Upper lobe of left lung (tissue), 6 donors: Measurements from ENCODE around the gene RASGRP3. TPM values are rescaled to one million over a fixed set of nuclear protein-coding genes. Genes with fewer than 3 reads are reported as not detected.
A peak's percentile ranks its signal among the peaks of the same experiment; 100 is the strongest.

Experiments used
- ATAC-seq, 2 donors: fragments of 200-7000 bp; cut with Tn5 transposase; one replicate each; pipeline ENCODE4 v1.9.1; 2022; ENCODE audit warnings: mild to moderate bottlenecking in 2 of 2, moderate library complexity in 2 of 2; ENCODE audit not compliant: low FRiP score in 2 of 2
- DNase-seq, 2 donors: peaks; one replicate each; pipeline ENCODE4 v3.0.0-alpha.2; 2019 to 2020
- H3K27ac ChIP-seq, 4 donors: fragments of 200-600 bp; sonication (generic); one replicate each; pipeline ENCODE4 v1.5.1; 2016 to 2019
- H3K27me3 ChIP-seq, 4 donors: fragments of 200-600 bp; sonication (generic); one replicate each; pipeline ENCODE4 v1.5.1; 2017 to 2019
- H3K36me3 ChIP-seq, 4 donors: fragments of 200-600 bp; sonication (generic); one replicate each; pipeline ENCODE4 v1.5.1; 2016 to 2019
- H3K4me1 ChIP-seq, 4 donors: fragments of 200-600 bp; sonication (generic); one replicate each; pipeline ENCODE4 v1.5.1; 2018 to 2019
- H3K4me3 ChIP-seq, 4 donors: fragments of 200-600 bp; sonication (generic); one replicate each; pipeline ENCODE4 v1.5.1; 2017 to 2019; ENCODE audit warnings: mild to moderate bottlenecking in 2 of 4, moderate library complexity in 1 of 4
- H3K9me3 ChIP-seq, 4 donors: fragments of 200-600 bp; sonication (generic); one replicate each; pipeline ENCODE4 v1.5.1; 2018 to 2019
- EP300 ChIP-seq, 4 donors: sonication (generic); formaldehyde crosslinking; IDR thresholded peaks; one replicate each; pipeline ENCODE4 v1.5.1; 2017; ENCODE audit warnings: antibody characterized with exemption in 4 of 4, control low read depth in 2 of 4
- POLR2A ChIP-seq, 4 donors: fragments of 450-650 bp; IDR thresholded peaks; one replicate each; pipeline ENCODE4 v1.5.1; 2016 to 2017; ENCODE audit warnings: antibody characterized with exemption in 4 of 4, mild to moderate bottlenecking in 2 of 4
- POLR2AphosphoS5 ChIP-seq, 2 donors: sonication (generic); formaldehyde crosslinking; IDR thresholded peaks; one replicate each; pipeline ENCODE4 v1.5.1; 2017; ENCODE audit warnings: antibody characterized with exemption in 2 of 2
- WGBS, 2 donors: methylation state at CpG; one replicate each; pipeline ENCODE4 v1.1.5; 2017 to 2018; 5-methylcytosine and 5-hydroxymethylcytosine counted together
- total RNA-seq, 6 donors: library from RNA; depleted of rRNA in 4 of 6; stranded (reverse); fragments of >200 nt in 4 of 6; gene quantifications; one replicate each; pipeline versions ENCODE4 v1.1.0 to v1.2.1, GENCODE V29; 2016 to 2021
- TF ChIP-seq, protein P1 (sequence below), 6 experiments: fragments of 450-650 bp in 4 of 6; fragments of 200-600 bp in 2 of 6; sonication (generic) in 2 of 6; IDR thresholded peaks; one replicate each; pipeline ENCODE4 v1.5.1; 2016 to 2019; ENCODE audit warnings: antibody characterized with exemption in 6 of 6
- donor health status: DM: no; HTN: no; CAD: no; lungs with moderate emphysema.
- donor health status: DM: no; HTN: yes; CAD: no; lungs with severe emphysema.

RASGRP3 gene
- total RNA-seq, 6 donors from 2014 or later, result 7.0 to 34.6 (median 14.1) TPM

DNA sequence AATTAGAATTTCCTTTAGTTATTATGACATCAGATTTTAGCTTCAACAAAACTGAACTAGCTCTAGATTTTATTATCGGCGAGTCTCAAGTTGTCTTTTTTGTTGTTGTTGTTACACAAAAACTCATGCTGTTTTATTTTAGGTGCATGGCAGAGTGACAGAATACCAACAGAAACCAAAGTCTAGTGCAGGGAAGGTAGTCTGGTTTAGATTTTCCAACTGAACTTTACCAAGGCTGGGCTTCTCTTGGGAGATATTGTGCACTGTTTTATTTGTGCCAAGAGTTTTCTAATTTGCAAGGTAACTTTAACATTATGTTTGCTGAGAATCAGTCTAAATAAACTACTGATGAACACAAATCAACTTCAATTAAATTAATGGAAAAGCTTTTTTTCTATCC lies 43.6 kb upstream of the RASGRP3 start:
- H3K4me3 ChIP-seq, result no peak overlapping the region
- 90 to 94% methylated on average over 2 of the region's 2 CpGs for WGBS, 2 donors
- no peaks in the 10 kb centered on the region for H3K9me3 ChIP-seq
- DNase-seq (no peak), ATAC-seq (no peak)
- TF ChIP-seq, protein P1, sequence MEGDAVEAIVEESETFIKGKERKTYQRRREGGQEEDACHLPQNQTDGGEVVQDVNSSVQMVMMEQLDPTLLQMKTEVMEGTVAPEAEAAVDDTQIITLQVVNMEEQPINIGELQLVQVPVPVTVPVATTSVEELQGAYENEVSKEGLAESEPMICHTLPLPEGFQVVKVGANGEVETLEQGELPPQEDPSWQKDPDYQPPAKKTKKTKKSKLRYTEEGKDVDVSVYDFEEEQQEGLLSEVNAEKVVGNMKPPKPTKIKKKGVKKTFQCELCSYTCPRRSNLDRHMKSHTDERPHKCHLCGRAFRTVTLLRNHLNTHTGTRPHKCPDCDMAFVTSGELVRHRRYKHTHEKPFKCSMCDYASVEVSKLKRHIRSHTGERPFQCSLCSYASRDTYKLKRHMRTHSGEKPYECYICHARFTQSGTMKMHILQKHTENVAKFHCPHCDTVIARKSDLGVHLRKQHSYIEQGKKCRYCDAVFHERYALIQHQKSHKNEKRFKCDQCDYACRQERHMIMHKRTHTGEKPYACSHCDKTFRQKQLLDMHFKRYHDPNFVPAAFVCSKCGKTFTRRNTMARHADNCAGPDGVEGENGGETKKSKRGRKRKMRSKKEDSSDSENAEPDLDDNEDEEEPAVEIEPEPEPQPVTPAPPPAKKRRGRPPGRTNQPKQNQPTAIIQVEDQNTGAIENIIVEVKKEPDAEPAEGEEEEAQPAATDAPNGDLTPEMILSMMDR (IDR thresholded peaks at IDR 0.05), result no peak
- TF ChIP-seq EP300 (IDR thresholded peaks at IDR 0.05) (no peak), POLR2AphosphoS5 (IDR thresholded peaks at IDR 0.05) (no peak), POLR2A (IDR thresholded peaks at IDR 0.05) (no peak)
- no peaks in the 10 kb centered on the region for H3K27me3 ChIP-seq
- H3K4me1 ChIP-seq, result peaks cover 0 to 17% (median 7%) of the 10 kb centered on the region in 4 donors
- no peaks in the 10 kb centered on the region for H3K36me3 ChIP-seq
- no peak overlapping the region for H3K27ac ChIP-seq

DNA sequence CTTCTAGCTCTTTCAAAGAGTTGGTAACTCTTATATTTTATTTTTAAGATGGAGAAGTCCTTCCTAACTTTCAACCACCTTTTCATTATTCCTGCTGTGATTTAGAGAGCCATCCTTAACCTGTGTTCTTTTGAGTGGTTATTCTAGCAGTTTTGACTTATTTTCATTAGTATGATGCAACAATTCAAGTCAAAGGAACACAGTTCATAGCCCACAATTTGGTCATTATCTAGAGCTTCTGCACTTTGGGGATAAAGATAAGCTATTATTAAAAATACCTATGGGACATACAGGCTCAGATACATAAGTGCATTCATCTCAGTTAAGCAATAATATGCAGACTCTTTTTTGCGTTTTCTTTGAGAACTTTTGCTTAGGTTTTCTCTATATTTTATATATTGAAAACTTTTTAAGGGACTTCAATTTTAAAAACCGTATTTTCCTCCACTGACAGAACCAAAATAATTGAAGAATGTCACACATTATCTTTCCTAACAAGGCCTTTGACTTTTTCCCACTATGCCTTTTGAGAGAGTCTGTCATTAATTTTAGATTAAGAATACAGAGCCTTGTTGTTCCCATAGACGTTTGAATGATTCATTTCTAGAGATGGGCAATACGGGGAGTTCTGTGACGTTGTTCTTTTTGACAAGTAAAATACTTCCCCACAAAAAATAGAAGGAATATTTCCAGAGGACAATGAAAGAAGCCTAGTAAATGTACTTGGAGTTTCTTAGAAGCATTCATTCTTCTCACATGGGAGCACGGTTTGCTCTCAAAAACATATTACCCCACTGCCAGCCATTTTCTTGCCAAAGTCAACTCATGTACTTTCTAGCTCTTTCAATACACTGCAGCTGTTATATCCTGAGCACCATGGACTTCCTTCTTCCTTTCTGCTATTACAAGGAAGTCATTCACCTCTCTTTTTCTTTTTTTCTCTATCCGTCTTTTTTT lies 42.9 kb upstream of the RASGRP3 start:
- no peak overlapping the region for H3K4me3 ChIP-seq
- H3K9me3 ChIP-seq, result no peaks in the 10 kb centered on the region
- 79 to 82% methylated on average over 7 of the region's 7 CpGs for WGBS, 2 donors
- H3K27ac ChIP-seq, result no peak overlapping the region
- DNase-seq, result no peak
- no peak for ATAC-seq
- TF ChIP-seq POLR2AphosphoS5 (IDR thresholded peaks at IDR 0.05), result no peak
- TF ChIP-seq, protein P1 (IDR thresholded peaks at IDR 0.05), result no peak
- no peak for TF ChIP-seq EP300 (IDR thresholded peaks at IDR 0.05)
- TF ChIP-seq POLR2A (IDR thresholded peaks at IDR 0.05), result no peak
- H3K4me1 ChIP-seq, result peaks cover 0 to 19% (median 8%) of the 10 kb centered on the region in 4 donors
- no peaks in the 10 kb centered on the region for H3K27me3 ChIP-seq
- no peaks in the 10 kb centered on the region for H3K36me3 ChIP-seq

DNA sequence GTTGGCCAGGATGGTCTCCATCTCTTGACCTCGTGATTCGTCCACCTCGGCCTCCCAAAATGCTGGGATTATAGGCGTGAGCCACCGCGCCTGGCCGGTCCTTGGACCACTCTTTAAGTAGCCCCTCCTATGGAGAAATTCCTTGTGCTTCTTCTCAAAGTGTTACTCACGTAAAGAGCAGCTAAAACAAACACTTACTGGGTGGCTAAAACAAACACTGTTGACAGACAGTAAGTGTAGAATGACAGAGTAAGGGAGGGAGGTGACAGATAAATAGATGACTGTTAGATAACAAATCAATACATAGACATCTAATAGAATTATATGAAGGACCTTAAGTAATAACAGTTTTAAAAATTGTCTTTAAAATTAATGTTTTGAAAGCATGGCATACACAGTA lies 40.9 kb upstream of the RASGRP3 start:
- Histone ChIP-seq H3K27me3 (no peaks in the 10 kb centered on the region), H3K36me3 (no peaks in the 10 kb centered on the region), H3K4me1 (peaks cover 0 to 19% (median 8%) of the 10 kb centered on the region in 4 donors), H3K9me3 (no peaks in the 10 kb centered on the region), H3K4me3 (no peak overlapping the region), H3K27ac (no peak overlapping the region)
- DNase-seq (no peak), ATAC-seq (no peak)
- WGBS, 2 donors, result 72 to 75% methylated on average over 8 of the region's 8 CpGs
- TF ChIP-seq EP300 (IDR thresholded peaks at IDR 0.05) (no peak), POLR2AphosphoS5 (IDR thresholded peaks at IDR 0.05) (no peak), POLR2A (IDR thresholded peaks at IDR 0.05) (no peak)
- TF ChIP-seq, protein P1 (IDR thresholded peaks at IDR 0.05), result no peak

DNA sequence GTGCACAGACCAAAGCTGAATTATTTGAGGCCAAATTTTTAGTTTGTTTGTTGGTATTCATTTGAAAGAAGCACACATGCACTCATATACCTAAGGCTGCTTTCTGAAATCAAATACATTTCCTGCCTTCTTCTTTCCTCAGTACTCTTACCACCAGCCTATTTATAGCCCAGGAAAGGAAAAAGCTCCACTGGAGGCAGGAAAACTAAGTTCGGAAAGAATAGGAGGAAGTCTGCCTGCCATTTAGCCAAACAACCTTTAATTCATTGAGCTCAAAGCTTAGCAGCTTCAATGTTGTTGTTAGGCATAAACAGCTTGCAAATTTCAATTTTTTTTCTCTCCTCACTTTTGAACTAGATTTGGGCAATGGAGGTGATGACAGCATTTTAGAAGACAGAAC lies 40.4 kb upstream of the RASGRP3 start:
- Histone ChIP-seq H3K4me1 (peaks cover 0 to 19% (median 8%) of the 10 kb centered on the region in 4 donors), H3K4me3 (peak overlapping the region in 1 of 4 donors; percentile 11), H3K36me3 (no peaks in the 10 kb centered on the region), H3K9me3 (no peaks in the 10 kb centered on the region), H3K27ac (no peak overlapping the region), H3K27me3 (no peaks in the 10 kb centered on the region)
- TF ChIP-seq, protein P1 (IDR thresholded peaks at IDR 0.05), result no peak
- no peak for TF ChIP-seq POLR2AphosphoS5 (IDR thresholded peaks at IDR 0.05)
- ATAC-seq, result no peak
- DNase-seq, result no peak
- 34 to 45% methylated on average over 1 of the region's 1 CpG for WGBS, 2 donors
